Stimulated activated CD8-positive, alpha-beta memory T cell treated with anti-CD3 and anti-CD28 coated beads, Interleukin-4, amount 100 ng/mL, for 48 hours (primary cell): Measurements from ENCODE around the gene SPATA45.

Experiments used
- DNase-seq: peaks from one replicate; pipeline ENCODE4 v3.0.0-alpha.2; 2020

Gene SPATA45

DNA sequence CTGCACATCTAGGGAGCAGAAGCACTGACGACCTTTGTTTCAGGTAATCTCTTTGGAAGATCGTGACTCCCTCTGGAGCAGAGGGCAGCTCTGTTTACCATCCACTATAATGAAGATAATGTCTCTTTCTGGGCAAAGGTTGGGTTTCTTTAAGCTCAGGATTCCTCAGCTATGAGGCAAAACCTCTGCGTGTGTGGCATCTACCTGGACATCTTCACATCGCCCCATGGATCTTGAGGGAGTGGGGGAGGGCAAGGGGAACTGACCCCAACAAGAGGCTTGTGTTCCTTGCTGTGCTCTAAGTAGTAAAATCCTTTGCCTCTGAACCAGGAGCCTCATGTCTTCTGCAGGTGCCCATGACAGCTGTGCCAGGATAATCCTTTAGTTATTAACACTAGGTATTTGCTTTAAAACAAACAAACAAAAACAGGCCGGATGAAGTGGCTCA, 19.6 kb downstream of the SPATA45 start:
- DNase-seq = no peak

DNA sequence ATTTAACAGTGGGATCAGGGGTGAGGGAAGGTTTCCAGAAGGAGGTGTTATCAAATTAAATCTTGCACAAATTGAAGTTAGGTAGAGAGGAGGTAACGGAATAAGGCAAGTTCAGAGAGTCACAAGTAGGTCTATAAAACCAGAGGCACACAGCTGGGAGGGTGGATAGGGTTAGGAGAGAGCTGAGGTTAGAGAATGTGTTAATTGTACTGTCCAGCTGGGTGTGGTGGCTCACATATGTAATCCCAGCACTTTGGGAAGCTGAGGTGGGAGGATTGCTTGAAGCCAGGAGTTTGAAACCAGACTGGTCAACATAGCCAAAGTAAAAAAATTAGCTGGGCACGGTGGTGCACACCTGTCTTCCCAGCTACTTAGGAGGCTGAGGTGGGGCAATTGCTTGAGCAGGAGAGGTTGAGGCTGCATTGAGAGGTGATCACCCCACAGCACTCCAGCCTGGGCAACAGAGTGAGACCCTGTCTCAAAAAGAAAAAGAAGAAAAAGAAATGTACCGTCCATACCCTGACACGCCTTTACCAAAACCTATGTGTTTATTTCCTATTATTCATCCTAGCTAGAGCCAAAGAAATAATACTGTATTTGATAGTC, 20.2 kb downstream of the SPATA45 start:
- DNase-seq = no peak

DNA sequence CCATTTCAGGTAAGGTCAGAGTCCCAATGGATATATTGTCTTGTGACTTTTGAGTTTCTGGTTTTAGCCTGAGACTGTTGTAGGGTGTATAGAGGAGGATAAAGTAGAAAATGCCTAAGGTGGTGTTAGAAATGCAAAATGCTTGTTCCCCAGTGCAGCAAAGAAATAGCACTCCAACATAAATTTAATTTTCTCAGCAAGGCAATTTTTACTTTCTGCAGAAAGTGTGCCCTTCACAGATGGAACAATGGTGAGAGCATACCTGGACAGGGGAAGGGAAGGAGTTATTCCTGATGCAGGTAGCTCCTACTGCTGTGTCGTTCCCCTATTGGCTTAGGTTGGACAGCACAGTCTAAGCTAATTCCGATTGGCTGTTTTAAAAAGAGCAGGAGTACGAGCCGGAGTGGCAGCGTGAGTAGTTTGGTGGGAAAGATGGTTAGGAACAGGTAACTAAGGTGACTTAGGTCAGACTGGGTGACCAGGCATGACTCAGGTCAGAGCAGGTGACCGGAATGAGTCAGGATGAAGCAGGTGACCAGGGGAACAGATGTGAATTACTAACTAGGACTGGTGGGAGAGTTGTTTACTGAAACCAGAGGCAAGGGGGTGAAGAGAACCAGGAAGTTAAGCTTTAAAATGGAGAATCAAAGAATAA, 21.5 kb downstream of the SPATA45 start:
- no peak for DNase-seq

DNA sequence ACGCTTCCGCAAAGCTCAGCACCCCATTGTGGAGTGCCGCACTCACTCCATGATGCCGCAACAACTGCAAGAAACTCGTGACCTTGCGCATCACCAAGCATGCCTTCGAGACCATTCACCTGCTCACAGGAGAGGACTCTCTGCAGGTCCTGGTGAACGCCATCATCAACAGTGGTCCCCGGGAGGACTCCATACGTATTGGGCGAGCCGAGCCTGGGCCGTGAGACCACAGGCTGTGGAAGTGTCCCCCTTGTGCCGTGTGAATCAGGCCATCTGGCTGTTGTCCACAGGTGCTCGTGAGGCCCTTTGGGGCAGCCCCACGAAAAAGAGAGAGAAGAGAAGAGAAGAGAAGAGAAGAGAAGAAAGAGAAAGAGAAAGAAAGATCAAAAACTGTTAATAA, 23.2 kb downstream of the SPATA45 start:
- no peak for DNase-seq

DNA sequence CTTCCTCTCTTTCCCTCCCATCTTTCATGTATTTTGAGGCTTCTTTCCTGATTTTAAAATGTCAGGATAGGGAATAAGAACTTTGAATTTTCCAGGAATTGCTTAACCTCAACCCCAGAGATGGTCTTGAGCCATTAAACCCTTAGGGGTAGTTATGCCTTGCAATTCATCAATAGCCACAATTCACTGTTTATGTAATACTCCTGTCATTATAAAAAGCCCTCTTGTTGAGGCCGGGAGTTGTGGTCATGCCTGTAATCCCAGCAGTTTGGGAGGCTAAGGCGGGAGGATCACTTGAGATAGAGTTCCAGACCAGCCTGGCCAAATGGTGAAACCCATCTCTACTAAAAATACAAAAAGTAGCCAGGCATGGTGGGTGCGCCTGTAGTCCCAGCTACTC, 24.5 kb downstream of the SPATA45 start:
- DNase-seq = no peak

DNA sequence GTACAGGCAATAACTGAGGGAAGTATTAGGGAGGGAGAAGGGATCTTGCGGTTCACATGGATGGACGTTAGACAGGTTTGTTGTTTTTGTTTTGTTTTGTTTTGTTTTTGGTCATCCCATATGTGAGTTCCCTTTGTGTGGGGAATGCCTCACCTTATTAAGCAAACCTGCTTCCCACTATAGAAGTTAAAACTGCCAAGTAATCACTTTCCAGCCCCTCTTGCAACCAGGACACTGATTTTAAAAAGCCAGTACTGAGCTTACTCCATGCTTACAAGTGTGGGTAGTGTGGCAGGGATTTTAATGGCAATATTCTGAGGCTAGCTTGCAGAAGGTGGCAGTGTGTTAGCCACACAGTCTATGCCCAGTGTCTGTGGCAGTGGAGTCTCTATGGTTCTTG, 26.5 kb downstream of the SPATA45 start:
- DNase-seq = no peak

DNA sequence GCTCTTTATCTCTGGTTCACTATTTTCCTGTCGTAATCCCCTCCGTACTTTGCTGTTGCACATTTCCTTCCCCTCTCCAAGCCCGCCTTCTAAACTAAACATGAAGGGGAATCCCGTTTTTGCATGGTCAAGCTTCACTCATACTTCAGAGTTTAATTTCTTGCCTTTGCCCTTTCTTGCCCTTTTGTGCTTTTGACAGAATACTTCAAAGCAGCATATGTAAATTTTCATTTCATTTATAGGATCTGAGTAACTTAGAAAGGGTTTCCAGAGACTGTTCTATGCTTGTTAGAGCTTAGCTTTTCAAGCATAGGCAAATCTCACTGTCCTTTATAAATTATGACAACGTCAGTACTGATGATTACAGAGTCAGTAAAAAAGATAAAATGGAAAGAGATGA, 27.7 kb downstream of the SPATA45 start:
- DNase-seq = no peak

DNA sequence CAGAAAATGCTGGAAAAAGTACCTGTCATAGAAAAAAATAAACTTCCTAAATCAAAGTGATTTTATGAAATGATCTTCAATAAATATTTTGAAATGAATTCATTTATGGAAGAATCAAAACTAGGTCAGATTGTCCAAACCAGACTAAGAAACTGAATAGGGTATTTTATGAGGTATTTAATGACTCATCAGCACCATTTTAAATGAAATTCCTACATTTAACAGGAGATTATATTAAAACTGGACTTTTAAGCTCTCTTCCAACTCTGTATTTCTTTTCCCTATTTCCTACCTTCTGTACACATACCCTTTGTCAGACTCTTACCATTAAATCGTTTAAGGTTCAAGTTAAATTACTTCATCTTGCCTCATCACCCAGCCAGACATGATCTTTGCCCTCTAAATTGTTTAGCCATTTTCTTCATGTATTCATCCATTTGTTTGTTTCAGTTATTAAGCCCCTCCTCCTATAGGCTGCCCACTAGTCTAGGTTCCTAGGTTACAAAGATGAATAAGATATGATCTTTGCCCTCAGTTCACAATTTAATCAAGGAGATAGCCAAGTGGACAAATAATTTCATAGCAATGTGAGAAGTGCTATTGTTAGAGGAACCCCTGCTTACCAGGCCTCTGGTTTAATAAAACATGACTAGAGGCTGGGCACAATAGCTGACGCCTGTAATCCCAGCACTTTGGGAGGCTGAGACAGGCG, 30.7 kb downstream of the SPATA45 start:
- DNase-seq = no peak

DNA sequence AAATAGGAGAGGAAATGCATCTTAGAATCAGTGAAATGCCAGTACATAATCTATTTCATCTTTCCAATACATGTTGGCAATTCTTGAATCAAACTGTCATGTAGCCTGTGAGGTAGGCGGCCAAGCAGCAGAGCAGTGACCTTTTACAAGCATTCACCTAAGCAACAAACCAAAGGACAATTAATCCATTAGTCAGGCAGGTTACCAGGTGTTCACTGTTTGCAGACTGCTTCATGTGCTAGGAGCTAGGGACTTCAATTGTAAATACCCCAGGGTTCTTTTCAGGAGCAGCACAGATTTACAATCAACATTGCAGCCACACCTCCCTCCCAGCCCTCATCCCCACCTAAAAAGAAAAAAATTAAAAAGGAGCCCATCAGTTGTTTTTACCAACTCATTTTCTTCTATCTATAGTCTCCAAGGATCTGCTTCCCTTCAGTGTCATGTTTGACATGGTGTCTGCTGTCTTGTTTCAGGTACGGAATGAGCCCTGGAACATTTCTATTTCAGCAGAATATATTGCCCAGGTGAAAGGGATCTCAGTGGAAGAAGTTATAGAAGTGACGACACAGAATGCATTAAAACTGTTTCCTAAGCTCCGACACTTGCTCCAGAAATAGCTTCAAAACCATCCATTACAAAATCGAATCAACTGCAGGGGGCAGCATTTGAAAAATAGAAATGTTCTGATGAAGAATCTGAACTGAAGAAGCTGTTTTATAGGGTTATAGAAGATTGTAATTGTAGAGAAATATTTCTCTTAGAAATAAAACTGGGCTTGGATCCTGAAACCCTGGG, 32.7 kb downstream of the SPATA45 start:
- DNase-seq = no peak

DNA sequence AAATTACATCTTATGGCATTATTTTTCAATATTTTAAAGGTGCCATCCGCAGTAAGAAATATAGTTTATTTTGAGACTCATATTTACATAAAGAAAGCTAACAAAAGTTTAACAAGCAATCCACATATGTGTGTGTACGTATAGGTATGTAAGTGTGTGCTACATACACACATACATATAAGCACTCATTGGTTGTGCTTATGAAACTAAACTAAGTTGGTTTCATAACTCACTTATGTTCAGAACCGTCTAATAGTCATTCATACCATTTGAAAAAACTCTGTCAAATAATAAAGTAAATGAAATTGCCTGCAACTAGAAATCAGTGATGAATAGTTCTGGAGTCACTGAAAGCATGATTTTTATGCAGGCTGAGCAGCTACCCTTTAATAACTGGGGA, 41.7 kb downstream of the SPATA45 start:
- no peak for DNase-seq

DNA sequence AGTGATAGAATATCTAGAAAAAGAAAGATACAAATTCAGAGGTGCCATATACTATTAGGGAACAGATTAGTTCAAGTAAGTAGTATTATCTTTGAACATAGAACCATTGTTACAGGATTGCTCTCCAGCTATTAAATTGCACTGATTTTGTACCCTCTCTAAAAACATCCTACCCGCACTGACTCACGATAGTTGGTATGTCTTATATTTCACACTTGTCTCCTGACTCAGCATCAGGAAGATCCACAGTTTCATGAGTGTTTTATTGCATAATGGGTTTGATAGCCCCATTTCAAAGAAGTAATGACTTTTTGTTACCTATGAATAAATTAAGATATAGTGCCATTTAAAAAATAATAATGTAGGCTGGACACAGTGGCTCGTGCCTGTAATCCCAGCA, 49.8 kb downstream of the SPATA45 start:
- no peak for DNase-seq

DNA sequence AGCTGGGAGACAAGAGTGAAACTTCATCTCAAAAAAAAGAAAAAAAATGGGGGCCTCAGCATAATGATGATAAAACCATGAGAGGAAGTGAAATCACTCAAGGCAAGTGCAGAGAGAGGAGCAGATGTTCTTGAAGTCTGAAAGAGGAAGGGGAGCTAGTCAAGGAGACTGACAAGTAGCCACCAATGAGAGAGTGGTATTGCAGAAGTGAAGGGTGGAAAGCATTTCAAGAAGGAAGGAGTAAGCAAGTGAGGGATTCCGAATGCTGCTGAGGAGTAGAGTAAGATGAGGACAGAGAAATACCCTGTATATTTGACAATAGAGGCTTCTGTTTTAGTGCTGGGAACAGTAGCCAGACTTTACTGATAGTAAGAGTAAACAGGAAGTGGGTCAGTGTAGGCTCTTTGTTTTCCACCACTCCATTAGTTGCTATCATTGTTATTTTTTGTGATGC, 52.9 kb downstream of the SPATA45 start:
- DNase-seq = no peak

DNA sequence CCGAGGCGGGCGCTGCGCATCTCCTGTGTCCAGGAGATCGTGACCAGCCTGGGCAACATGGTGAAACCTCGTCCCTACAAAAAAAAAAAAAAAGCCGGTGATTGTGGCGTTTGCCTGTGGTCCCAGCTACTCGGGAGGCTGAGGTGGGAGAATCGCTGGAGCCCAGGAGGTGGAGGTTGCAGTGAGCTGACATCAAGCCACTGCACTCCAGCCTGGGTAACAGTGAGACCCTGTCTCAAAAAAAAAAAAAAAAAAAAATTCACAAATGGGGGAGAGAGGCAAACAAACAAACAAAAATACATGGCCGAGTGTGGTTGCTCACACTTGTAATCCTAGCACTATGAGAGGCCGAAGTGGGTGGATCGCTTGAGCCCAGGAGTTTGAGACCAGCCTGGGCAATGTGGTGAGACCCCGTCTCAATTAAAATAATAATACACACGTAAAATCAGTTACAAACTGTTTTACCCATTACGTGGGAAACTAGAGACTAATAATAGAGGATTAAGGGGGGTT, 55.0 kb downstream of the SPATA45 start:
- DNase-seq = no peak

DNA sequence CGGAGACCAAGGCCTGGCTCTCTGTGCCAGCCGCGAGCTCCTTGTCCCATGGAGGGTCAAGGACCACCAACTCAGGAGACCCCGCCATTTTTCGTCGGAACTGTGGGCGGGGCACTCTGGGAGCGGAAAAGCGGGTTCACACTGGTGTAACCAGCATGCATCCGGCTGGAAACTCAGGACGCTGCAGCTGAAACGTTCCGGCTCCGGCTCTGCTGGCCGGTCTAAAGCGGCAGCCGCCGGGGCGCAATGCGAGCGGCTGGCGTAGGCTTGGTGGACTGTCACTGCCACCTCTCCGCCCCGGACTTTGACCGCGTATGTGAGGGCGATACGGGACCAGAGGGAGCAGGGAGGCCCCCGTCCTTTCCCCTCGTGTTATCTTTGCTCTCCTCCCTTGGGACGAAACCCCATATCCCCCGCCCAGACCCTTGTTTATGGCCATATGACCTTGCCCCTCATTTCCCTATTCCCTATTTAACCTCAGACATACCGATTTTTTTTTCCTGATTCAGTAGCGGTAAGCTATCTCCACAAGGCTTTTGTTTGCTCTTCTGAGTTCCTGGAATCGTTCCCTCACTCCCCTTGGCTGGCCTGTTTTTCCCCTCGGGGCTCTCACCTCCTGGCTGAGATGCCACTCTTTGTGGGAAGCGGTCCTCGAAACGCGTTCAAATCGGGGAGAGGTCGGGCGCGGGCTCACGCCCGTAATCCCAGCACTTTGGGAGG, 55.6 kb downstream of the SPATA45 start, which contains the start of the genes NSL1 and TATDN3:
NSL1 (minus strand) TSS at position 102 of the 720 bp plus-strand sequence; CDS start at position 88, 14 bp downstream.
TATDN3 (plus strand) TSS at position 219 of the 720 bp plus-strand sequence; CDS start at position 247, 28 bp downstream.
- peak; percentile 100 for DNase-seq

DNA sequence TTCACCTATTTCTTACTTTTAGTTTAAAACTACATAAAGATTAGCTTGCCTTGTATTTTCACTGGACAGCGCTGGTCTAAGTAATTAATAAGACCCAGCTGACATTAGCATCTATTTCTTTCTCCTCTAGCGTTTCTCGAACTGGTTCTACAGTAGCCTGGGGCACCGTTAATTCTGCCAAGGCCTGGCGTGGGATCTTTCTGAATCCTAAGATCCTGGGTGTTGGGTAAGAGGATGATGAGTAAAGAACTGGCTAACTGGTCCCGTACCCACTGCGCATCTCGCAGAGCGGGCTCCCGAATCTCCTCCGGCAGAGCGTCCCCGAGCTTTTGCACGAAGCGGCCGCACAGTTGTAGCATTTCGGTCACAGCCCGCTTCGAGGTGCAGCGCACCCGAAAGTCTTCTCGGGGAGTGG, 56.2 kb downstream of the SPATA45 start:
- DNase-seq = no peak

DNA sequence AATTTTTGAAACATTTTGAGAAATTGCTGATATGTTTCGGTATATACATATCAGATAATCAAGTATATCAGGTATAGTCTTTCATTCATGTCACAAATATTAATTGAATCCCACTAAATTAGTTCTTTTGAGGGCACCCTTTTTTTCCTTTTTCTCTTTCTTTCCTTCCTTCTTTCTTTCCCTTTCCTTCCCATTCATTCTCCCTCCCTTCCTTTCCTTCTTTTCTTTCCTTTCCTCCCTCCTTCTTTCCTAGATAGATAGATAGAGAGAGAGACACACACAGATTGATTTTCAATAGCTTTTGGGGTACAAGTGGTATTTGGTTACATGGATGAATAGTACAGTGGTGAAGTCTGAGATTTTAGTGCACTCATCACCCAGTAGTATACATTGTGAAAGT, 61.6 kb downstream of the SPATA45 start:
- no peak for DNase-seq

DNA sequence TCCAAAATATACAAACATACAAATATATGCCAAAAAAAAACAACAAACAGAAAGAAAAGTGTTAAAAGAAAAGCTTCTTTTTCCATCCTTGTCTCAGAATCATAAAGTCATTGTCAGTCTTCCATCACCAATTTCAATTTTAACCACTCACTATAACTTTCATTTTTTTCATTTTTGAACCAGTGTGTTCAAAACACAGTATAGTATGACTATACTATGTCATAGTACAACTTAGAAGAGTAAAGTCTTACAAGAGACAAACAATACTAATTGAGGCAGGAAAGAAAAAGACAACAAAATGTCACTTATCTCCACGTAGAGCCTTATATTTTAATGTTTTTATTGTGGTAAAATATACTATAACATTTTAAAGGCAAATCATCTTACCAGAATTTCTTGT, 63.5 kb downstream of the SPATA45 start:
- no peak for DNase-seq

DNA sequence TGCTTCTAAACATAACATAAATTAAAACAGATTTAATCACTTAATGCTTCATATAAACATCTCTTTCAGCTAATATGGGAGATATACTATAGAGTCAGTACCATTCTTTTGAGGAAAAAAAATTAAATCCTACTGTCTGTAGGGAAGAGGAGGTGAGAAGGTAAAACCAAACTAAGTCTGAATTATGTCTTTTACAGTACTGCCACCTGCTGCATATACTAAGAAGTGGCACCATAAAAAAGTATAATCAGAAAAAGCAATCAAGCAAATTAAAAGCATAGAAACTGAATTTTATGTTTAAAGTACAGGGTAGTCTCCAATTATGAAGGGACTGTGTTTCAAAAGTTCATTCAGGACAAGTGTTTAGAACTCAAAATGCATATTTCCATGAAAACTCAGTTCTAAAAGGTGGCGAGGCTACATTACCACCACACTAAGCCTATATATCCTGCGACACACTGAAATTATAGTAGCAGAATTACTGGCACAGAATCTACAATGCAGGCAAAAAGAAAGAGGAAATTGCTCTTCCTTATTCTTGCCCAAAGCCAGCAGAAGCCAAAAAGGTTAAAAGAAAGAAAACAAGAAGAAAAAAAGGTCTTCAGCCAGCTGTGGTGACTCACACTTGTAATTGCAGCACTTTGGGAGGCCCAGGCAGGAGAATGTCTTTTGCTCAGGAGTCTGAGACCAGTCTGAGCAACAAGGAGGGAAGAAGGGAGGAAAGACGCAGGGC, 64.9 kb downstream of the SPATA45 start:
- no peak for DNase-seq

DNA sequence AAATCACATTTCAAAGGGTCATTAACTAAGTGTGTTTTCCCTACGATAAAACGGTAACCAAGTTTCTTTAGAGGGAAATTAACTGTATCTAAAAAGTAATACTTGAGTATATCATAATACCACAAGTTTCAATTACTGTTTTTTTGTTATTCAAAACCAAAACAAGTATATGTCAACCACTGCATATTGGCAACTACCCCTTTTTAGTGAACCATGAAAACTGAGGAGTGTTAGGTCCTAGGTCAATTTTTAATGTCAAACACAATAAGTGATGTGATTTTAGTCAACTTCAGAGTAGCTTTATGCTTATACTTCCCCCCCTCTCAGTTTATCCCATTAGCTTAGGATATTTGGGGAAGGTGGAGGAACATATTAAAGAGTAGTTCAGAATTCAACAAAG, 66.2 kb downstream of the SPATA45 start:
- no peak for DNase-seq

DNA sequence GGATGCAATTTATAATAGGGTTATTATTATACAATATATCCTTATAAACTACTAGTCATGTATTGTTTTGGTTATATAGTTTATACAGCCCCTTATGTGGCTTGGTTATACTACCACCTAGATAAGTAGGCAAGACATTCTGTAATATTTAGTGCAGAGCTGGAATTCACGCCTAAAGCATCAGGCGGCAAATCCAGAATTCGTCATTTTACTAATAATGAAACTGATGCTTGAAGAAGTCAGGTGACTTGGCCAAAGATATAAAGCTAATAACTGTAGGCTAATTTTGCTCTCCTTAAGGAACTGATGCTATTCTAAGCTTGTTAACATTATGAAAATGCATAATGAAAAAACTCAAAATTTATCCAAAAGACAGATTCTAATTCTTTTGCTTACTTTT, 66.7 kb downstream of the SPATA45 start:
- no peak for DNase-seq
